Activated CD8-positive, alpha-beta memory T cell treated with anti-CD3 and anti-CD28 coated beads, Interleukin-2, amount 50 U/mL, for 1 hour (primary cell): ENCODE data around the gene TINAG.
"Not testable (repeated sequence)": the region's sequence is repeated elsewhere in the genome, so short reads cannot be mapped to it uniquely, and the experiment has no call there.

Experiments
- DNase-seq: peaks from one replicate; pipeline ENCODE4 v3.0.0-alpha.2; 2020; ENCODE audit errors: extremely low read depth

Gene TINAG

GRCh38 chr6:54308986-54309315 lies 710 bp downstream of the TINAG start:
- DNase-seq, result no peak

GRCh38 chr6:54310377-54311152 lies 2.3 kb downstream of the TINAG start:
- no peak for DNase-seq

GRCh38 chr6:54315656-54316055 lies 7.4 kb downstream of the TINAG start:
- no peak for DNase-seq

- DNase-seq, result no peak
Measured at GRCh38 chr6:54320871-54321270, 12.6 kb downstream of the TINAG start.

- no peak for DNase-seq
Measured at GRCh38 chr6:54327631-54328030, 19.4 kb downstream of the TINAG start.

GRCh38 chr6:54331571-54331970 lies 23.3 kb downstream of the TINAG start:
- DNase-seq, result not testable (repeated sequence)

GRCh38 chr6:54335871-54336270 lies 27.6 kb downstream of the TINAG start:
- DNase-seq, result no peak

- DNase-seq, result no peak
Measured at GRCh38 chr6:54353975-54354374, 45.7 kb downstream of the TINAG start.

GRCh38 chr6:54354608-54355007 lies 46.4 kb downstream of the TINAG start:
- no peak for DNase-seq

GRCh38 chr6:54357141-54357540 lies 48.9 kb downstream of the TINAG start:
- DNase-seq, result no peak

GRCh38 chr6:54361188-54361587 lies 52.9 kb downstream of the TINAG start:
- no peak for DNase-seq

GRCh38 chr6:54361734-54362133 lies 53.5 kb downstream of the TINAG start:
- no peak for DNase-seq

- DNase-seq, result no peak
Measured at GRCh38 chr6:54366667-54367327, 58.6 kb downstream of the TINAG start.

GRCh38 chr6:54377776-54378175 lies 69.5 kb downstream of the TINAG start:
- no peak for DNase-seq

GRCh38 chr6:54386295-54386694 lies 78.1 kb downstream of the TINAG start:
- no peak for DNase-seq

GRCh38 chr6:54390362-54390761 lies 82.1 kb downstream of the TINAG start:
- no peak for DNase-seq

GRCh38 chr6:54391577-54391976 lies 83.3 kb downstream of the TINAG start:
- no peak for DNase-seq

- no peak for DNase-seq
Measured at GRCh38 chr6:54403096-54403495, 94.9 kb downstream of the TINAG start.

GRCh38 chr6:54404791-54405190 lies 96.5 kb downstream of the TINAG start:
- DNase-seq, result no peak

GRCh38 chr6:54411767-54412166 lies 103.5 kb downstream of the TINAG start:
- DNase-seq, result no peak

GRCh38 chr6:54415517-54415916 lies 107.3 kb downstream of the TINAG start:
- no peak for DNase-seq

GRCh38 chr6:54419885-54420284 lies 111.6 kb downstream of the TINAG start:
- no peak for DNase-seq

GRCh38 chr6:54426995-54427394 lies 118.8 kb downstream of the TINAG start:
- no peak for DNase-seq
